Epithelial cell of proximal tubule (primary cell): ENCODE results near the gene EFNA5. TPM values are rescaled to one million over a fixed set of nuclear protein-coding genes. Genes with fewer than 3 reads are reported as not detected.

ENCODE experiments used
- DNase-seq: peaks from one replicate; pipeline ENCODE4 v3.0.0-alpha.2; 2011; ENCODE audit warnings: low read depth
- H3K4me3 ChIP-seq: 2 replicates; pipeline ENCODE4 v1.5.1; 2011; ENCODE audit warnings: low read depth, mild to moderate bottlenecking, low read length
- CTCF ChIP-seq: conservative IDR thresholded peaks from 2 replicates; pipeline ENCODE4 v1.5.1; 2012; ENCODE audit warnings: low read depth, mild to moderate bottlenecking, low read length
- total RNA-seq: library from RNA; depleted of rRNA; stranded (reverse); fragments of >200 nt; gene quantifications from 2 replicates; pipeline ENCODE4 v1.2.3, GENCODE V29; 2015

Gene EFNA5
- total RNA-seq, 1 donor from 2014 or later = 28.1 TPM

- no peak for DNase-seq
- TF ChIP-seq CTCF = no peak
- H3K4me3 ChIP-seq = no peak overlapping the region
Observed at GRCh38 chr5:107687404-107687803, 16.7 kb upstream of the EFNA5 start.

GRCh38 chr5:107682533-107682932, 11.8 kb upstream of the EFNA5 start:
- no peak overlapping the region for H3K4me3 ChIP-seq
- no peak for DNase-seq
- TF ChIP-seq CTCF = no peak

- no peak overlapping the region for H3K4me3 ChIP-seq
- TF ChIP-seq CTCF = no peak
Observed at GRCh38 chr5:107680799-107681198, 10.1 kb upstream of the EFNA5 start.

GRCh38 chr5:107680099-107680498, 9.4 kb upstream of the EFNA5 start:
- no peak for TF ChIP-seq CTCF
- no peak for DNase-seq
- no peak overlapping the region for H3K4me3 ChIP-seq

More at GRCh38 chr5:107680799-107681198, 10.1 kb upstream of the EFNA5 start:
- no peak for DNase-seq

GRCh38 chr5:107676702-107677101, 6.0 kb upstream of the EFNA5 start:
- no peak for TF ChIP-seq CTCF
- DNase-seq = no peak
- no peak overlapping the region for H3K4me3 ChIP-seq

- no peak for TF ChIP-seq CTCF
- no peak overlapping the region for H3K4me3 ChIP-seq
- no peak for DNase-seq
Observed at GRCh38 chr5:107675201-107675600, 4.5 kb upstream of the EFNA5 start.

GRCh38 chr5:107674655-107675054, 3.9 kb upstream of the EFNA5 start:
- no peak for DNase-seq
- no peak overlapping the region for H3K4me3 ChIP-seq
- no peak for TF ChIP-seq CTCF
